GM21723 (cell line): ENCODE results near the gene NSL1.
A peak's percentile ranks its signal among the peaks of the same experiment; 100 is the strongest.
"Not testable (repeated sequence)": the region's sequence is repeated elsewhere in the genome, so short reads cannot be mapped to it uniquely, and the experiment has no call there.

ENCODE experiments used
- ATAC-seq: cut with Tn5 transposase; IDR thresholded peaks from one replicate; pipeline ENCODE4 v1.9.1; 2021; ENCODE audit warnings: mild to moderate bottlenecking, moderate library complexity; ENCODE audit not compliant: unreplicated experiment

The NSL1 gene

DNA sequence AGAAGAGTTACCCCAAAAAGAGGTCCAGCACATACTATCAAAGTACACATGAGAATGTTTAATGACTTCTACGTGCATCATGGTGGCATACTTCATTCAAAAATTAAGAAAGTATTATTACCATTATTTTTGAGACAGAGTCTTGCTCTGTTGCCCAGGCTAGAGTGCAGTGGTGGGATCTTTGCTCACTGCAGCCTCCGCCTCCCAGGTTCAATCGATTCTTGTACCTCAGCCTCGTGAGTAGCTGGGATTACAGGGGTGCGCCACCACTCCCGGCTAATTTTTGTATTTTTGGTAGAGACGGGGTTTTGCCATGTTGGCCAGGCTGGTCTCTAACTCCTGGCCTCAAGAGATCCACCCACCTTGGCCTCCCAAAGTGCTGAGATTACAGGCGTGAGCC lies 79.6 kb downstream of the NSL1 start:
- ATAC-seq: not testable (repeated sequence)

DNA sequence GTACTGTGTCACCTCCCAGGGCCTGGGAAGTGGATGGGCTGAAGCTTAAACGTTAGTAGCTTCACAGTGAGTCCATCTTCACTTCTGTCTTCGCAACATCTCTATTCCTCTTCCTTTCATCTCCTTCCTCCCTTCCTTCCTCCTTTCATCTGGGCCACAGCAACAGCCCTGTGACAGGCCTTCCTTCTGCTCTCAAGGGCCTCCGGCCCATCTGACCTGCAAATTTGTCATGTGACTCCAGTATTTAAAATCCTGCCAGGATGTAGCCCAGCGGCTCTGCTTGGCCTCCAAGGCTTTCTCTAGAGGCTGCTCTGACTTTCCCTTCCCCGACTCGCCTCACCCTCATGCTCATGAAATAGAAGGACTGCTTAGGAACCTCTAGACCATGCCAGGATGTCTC lies 81.0 kb downstream of the NSL1 start:
- no peak for ATAC-seq

DNA sequence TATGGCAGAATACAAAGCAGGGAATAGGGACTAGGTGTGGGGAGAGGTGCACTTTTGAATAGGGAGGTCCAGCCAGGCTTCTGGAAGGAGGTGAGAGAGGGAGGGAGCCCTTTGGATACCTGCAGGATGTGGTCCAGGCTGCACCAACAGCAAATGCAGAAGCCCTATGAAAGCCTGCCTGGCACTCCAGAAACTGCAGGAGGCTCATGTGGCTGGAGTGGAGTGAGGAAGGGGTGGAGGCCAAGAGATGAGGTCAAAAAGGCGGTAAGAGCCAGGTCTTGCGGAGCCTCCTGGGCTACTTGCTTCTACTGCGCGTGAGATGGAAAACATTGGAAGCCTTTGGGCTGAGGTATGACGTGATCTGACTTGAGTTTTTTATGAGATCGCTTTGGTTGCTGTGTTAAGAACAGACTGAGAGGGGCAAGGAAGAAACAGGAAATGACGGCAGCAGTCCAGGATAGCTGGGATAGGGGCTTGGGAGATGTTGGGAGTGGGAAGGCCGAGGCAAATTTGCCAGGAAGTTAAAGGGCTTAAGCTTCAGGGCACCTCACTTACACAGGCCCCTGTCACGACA lies 87.5 kb downstream of the NSL1 start:
- ATAC-seq: no peak

DNA sequence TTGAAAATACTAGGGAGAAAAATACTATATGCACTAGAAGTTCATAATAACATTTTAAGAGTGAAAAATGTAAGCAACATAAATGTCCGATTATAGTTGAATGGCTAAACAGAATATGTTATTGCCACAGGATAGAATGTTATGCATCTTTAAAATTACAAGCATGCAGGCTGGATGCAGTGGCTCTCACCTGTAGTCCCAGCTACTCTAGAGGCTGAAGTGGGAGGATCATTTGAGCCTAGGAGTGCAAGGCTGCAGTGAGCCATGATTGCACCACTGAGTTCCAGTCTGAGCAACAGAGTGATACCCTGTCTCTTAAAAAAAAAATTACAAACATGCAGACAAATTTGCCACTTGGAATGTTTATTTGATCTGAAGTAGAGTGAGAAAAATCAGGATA lies 88.9 kb downstream of the NSL1 start:
- no peak for ATAC-seq

DNA sequence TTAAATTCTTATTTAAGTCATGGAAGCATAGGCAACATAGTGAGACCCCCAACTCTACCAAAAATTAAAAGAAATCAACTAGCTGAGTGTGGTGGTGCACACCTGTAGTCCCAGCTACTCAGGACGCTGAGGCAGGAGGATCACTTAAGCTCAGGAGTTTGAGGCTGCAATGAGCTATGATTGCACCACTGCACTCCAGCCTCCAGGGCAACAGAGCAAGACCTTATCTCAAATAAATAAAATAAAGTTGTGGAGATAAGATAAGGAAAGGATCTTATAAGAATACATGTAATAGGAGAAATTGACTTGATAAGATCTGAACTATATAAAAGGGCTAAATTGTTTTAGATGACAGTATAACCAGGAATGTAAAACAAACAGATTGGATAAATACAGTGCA lies 89.7 kb downstream of the NSL1 start:
- ATAC-seq: no peak

DNA sequence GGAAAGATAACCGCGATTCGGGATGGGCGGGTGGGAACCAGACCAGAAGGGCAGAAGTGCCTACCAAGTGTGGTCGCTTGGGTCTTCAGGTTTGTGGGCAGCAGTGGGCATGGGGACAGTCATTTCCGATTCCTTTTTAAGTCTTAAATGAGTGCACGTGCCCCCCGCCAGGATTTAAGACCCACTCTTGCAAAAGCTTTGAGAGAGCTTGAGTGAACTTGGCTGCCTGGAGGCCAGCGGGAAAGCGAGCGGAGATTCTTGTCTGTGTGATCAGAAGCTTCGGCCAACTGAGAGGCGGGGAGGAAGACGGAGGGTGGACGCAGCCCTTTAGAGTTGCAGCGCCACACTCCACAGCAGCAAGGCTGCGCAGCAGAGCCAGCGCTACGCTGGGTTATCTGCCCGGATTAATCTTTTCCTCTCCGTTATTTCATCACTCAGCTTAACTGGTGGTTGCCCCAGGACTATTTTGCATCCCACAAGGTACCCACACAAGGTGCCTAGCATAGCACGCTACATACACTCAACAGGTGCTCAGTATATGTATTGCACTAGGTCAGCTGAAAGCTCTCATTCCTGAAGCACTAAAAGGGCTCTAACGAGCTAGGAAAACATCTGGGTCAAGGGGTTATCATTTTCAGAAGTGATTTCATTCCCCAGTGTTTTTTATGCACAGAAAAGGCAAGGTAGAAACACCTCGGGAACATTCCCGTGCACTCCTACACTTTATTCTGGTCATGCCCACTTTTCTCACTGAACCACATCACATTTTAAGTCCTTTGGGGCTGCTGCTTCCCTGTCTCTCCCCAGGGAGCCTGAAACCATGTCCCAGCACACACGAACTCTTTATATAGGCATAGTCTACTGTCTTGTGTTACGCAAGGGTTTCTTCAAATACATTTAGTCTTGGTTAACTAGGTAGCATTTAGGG lies 90.4 kb downstream of the NSL1 start:
- no peak for ATAC-seq

DNA sequence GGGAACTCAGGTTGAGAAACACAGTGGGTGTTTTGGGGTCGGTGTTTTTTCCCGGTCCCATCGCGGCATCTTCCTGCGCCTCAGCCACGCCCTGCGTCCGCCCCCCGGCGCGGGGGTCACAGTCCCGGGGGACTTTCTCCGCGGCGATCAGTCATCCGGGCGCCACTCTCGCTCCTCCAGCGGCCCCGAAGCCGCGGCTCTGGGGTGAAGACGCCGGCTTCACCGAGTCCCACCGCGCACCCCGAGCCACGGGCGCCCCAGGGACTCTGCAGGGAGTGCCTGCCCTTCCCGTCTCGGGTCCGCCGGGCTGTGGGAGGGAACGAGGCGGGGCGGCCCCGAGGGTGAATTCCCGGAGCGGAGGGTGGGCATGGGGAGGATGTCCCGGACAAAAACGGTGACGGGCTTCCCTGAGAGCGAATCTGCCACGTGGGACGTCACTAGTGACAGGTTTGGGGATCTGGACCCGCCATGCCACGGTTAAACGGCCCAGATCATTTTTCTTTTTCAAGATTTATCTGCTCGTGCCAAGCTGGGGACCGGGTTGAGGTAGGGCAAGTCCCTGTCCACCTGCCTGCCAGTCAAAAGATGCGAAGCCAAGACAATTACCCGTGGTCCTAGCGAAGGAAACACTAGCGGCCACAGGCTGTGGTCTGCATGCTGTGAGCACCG lies 91.2 kb downstream of the NSL1 start:
- peak; percentile 33 for ATAC-seq

DNA sequence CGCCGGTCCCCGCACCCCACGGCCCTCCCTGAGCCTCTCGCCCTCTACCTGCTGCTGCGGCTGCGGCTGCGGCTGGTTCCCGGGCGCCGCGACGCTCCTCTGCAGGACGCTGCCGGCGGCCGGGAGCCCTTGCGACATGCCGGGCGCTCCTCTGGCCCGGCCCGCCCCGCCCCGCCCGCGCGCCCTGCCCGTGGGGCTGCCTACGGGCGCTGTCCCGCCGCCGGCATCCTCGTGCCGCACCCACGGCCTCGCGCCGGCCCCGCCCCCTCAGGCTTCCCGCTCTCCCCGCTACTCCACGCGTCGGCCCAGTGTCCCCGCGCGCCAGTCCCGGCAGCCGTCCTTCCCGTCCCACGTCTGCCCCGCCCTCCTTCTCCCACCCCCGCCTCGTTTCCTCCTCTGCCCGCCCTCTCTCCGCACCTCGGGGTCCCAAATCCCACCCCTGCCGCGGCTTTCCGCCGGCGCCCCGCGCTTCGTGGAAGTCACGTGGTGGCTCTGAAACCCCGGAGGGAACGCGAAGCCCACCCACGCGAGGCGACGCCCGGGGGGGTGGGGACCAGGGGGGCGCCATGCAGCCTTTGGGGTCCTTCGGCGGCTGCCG lies 91.9 kb downstream of the NSL1 start, which contains the start of gene BATF3:
TSS of gene BATF3 (minus strand) at position 216 of the 598 bp plus-strand sequence. CDS start at position 138, 78 bp downstream.
- peak; percentile 24 for ATAC-seq

DNA sequence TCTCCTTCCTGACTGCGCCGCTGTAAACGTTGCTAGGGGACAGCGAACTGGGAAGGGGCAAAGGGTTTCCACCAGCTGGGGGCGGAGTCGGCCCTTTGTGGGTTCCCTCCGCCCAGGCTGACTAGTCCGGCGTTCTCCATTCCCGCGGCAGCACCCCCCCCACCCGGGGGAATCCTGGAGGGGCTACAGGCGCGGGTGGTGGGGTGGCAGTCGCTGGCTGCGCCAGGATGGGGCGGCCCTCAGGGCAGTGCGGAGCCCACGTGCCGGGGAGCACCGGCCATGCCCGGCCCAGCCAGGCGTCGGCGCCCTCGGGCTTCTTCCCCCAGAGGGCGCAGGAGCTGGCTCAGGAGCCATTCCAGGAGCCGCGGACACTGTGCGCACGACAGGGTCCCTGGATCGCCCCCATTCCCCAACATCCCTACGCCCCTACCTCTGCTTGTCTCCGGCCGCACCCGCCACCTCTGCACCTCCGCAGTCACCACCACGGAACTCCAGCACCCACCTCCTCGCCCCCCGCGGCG lies 92.4 kb downstream of the NSL1 start:
- ATAC-seq: peak; percentile 58

DNA sequence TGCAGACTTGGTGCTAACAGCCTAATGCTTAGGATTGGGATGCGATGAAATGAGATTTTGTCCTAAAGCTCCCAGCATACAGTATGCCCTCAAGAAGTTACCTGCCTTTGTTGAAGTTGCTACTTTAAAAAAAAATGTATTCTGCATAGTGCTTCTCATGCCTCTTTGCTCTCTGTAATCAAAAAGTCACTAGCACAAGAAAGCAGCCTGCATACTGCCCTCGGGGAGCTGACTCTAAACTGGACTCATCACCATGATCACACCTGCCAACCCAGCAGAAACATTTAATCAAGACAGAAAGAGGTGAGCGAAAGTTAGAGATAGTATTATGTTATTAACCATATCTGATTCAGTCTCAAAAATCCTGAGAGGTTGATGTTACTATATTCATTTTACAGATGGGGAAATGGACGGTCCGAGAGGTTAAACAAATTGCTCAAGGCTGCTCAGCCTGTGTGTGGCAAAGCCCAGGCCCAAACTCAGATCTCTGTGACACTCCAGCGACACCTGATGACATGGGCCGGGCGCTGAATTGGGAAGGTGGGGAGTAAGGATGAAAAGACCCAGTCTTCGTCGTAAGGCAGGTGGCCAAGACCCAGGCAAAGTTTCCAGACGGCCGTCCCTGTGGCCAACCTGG lies 93.0 kb downstream of the NSL1 start:
- ATAC-seq: peak; percentile 26

DNA sequence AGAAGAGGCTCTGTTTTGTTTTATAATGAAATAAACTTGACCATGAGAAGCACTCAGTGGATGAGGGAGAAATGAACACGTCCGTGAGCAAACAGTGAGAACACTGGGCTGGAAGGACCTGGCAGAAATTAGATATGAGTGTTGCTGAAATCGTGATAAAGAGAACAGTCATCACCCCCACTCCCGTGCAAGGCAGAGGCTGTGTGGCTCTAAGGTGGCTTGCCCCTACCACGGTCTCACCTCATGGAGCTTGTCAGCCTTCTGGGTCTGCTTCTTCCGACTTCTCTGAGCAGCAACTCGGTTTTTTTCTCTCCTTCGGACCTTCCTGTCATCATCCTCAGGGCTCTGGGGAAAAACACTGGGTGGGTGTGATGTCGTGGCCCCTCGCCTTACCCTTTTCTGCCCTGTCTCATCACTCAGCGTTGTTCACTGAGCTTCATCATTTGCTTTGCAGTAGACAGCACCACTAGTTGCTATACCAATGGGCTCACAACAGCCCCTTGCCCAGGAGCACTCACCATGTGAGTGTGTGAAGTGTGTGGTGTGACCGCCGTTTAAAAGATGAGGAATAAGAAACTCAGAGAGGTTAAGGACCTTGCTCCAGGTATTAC lies 94.8 kb downstream of the NSL1 start:
- ATAC-seq: no peak

DNA sequence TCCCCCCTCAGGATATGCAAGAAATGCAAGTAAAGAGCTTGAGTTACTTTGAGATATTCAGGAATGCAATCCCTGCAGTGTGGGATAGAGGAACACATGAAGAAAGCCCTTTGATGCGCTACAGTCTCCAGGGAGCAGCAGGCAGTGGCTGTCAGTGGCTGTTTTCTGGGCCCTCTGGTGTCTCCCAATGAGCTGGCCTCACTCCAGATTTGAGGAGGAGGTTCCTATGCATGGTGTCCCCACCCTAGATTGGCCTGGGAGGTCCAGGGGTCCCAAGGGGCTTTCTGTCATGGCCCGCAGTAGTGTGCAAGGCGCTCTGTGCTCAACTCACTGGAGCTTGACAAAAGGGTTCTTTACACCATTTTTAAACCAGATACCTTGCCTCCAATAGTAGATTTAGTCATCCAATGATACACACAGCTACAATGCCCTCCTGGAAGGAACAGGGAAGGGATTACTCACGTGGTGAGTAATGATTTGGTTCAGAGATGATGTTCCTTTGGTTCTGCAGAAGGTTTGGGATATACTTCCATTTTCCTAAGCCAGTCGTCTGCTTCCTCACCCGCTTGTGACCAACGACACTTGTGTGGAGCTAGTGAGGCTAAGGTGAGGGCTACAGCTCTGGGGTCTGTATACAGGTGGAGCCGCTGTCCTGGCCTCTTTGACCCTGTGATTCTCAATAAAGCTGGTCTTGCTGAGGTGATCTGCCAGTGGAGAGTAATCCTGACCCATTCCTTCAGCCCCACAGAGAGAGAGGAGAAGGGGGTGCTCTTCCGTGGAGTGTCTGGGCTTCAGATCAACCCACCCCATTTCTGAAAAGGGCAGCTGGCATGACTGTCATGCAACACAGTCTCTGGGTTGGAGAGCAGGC lies 98.6 kb downstream of the NSL1 start:
- ATAC-seq: no peak

DNA sequence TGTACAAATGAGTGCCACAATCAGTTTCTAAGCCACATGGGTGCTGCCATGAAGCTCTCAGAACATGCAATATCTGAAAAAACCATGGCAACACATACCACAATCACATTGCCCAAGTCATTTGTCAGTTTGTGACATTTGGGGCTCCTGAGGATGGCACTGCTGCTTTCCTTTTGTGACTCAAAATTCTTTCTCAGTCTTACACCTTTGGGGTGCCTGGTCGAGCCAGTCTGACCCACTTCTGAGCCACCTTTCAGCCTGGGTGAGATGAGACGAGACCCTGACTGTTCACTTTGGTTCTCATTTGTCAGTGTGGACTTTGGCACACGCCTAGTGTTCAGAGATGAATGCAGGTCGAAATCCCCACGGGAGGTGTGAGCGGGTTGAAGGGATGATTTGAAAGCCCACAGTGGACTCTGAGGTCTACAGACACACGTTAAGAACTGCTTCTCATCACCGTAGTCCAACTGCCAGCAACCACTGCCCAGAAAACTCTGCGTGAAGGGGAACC lies 100.0 kb downstream of the NSL1 start:
- ATAC-seq: no peak

DNA sequence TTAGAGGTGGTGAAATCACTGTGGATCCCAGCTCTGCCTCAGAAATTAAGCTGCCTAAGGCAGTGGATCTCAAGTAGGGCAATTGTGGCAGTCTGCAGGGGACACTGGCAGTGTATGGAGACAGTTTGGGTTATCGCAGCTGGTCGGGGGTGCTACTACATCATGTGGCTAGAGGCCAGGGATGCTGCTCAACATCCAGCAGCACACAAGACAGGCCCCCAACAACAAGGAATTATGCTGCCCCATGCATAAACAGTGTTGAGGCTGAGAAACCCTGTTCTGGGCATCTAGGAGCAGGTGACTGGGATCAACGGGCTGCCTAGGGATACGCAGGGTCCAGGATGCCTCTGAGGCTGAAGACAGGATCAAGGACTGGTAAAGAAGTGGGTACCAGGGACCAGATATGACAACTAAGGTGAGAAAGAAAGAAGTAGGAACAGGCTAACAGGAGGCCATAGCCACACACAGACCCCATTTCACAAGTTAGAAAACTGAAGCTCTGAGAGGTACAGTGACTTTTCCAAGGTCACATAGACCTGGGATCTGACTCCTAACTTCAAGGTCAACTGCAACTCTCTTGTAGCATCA lies 100.7 kb downstream of the NSL1 start:
- no peak for ATAC-seq

DNA sequence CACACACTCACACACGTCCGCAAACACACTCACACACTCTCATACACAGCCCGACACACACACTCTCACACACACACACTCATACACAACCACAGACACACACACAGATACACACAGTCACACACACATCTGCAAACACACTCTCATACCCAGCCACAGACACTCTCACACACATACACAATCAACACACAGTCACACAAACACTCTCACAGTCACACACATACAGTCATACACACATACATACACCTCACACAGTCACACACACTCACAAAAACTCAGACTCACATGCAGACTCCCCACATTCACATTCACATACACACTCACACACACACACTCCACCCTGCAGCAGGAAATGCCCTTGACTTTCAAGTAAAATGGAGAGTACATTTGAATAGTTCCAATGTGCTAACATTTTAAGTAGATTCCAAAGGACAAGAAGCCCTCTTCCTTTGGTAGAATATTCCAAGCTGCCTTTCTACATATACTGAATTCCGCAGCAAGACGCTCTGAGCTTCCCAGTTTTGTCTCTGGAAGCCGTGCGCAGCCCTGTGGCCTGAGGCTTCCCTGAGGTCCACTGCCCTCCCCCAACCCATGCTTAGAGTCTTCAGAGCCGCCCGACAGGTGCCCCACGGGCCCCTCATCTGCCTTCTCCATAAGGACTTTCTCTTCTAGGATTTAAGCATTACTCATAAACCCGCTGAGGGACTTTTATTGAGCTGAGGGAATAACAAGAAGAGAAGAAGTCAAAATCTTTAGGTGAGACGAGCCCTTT lies 101.6 kb downstream of the NSL1 start:
- no peak for ATAC-seq

DNA sequence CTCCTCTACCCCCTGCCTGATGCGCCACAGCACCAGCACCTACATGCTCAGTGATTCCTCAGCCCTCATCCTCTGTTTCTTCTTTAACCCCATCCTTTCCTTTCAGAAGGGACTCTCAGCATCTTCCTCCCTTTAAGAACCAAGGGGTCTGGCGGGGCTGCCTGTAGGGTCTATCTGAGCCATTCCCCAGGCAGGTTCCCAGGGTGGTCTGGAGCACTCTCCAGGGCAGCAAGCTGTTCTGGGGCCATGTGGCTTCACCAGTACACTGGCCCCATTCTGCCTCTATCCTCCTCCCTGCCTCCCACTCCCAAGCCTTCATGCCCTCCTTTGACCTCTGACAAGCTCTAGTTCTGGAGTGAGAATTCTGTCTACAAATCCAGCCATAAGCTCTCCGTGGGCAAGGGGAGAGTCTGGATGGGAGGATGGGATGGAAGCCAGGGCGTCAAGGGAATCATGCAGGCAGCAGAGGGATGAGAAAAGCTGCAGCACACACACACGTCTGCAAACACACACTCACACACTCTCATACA lies 102.3 kb downstream of the NSL1 start:
- no peak for ATAC-seq

DNA sequence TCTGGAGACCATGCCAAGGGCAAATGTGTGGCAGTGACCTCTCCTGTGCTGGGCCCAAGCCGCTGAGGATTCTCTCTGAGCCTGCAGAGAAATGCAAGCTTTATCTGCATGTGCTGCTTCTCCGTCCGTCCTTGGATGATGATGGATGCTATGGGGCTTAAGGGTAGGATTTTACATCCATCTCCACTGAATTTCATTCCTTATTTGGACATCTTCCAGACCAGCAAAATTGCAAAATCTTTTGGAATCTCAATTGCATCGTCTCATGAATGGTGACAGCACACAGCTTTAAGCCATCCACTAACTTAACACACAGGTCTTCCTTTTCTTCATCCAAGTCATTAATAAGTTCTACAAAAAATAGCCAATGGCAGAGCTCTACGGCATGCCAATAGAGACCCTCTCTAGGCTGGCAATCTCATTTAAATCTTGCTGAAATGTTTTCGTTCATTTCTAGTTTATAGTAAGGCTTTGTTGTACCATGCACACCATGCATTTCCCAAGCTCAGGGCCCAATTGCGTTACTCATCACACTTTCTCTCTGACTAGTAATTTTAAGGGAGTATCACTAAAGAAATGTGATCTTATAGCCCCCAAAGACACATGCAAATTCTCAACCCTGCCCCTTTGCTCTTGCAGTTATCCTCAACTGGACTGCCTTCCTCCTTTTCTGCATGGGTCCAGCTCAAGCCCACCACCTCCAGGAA lies 103.1 kb downstream of the NSL1 start:
- ATAC-seq: no peak
